HepG2 (cell line): ENCODE data around the gene MYL6B. TPM values are rescaled to one million over a fixed set of nuclear protein-coding genes. Genes with fewer than 3 reads are reported as not detected.

Source experiments
- FIP1L1 ChIP-seq: fragments of 200-400 bp; formaldehyde crosslinking; IDR thresholded peaks from 2 replicates; pipeline ENCODE4 v1.6.1; 2018; ENCODE audit warnings: low read depth, mild to moderate bottlenecking, low read length, moderate library complexity, borderline replicate concordance; ENCODE audit not compliant: insufficient read depth
- IKZF4 ChIP-seq: sonication (generic); formaldehyde crosslinking; IDR thresholded peaks from 2 replicates; pipeline ENCODE4 v1.5.1; 2020; ENCODE audit warnings: borderline replicate concordance, mild to moderate bottlenecking, low read depth, missing genetic modification reagents; ENCODE audit errors: not compliant biosample characterization
- IRX3 ChIP-seq: sonication (generic); formaldehyde crosslinking; IDR thresholded peaks from 2 replicates; pipeline ENCODE4 v1.8.1; 2023; ENCODE audit warnings: mild to moderate bottlenecking, low read depth, missing genetic modification reagents, borderline replicate concordance
- MYC ChIP-seq: sonication (generic); formaldehyde crosslinking; IDR thresholded peaks from 2 replicates; pipeline ENCODE4 v1.9.0; 2021; ENCODE audit warnings: missing genetic modification reagents, borderline replicate concordance
- MYNN ChIP-seq: sonication (generic); formaldehyde crosslinking; IDR thresholded peaks from 2 replicates; pipeline ENCODE4 v1.4.0; 2020; ENCODE audit warnings: mild to moderate bottlenecking, low read depth, missing genetic modification reagents
- REPIN1 ChIP-seq: sonication (generic); formaldehyde crosslinking; IDR thresholded peaks from 2 replicates; pipeline ENCODE4 v1.8.0; 2022; ENCODE audit warnings: missing genetic modification reagents, low read depth, mild to moderate bottlenecking, borderline replicate concordance
- SATB2 ChIP-seq: sonication (generic); formaldehyde crosslinking; IDR thresholded peaks from 2 replicates; pipeline ENCODE4 v1.5.0; 2020; ENCODE audit warnings: missing genetic modification reagents
- SOX13 ChIP-seq, 3 experiments: fragments of 450-650 bp in 1 of 3; sonication (generic) in 1 of 3; formaldehyde crosslinking in 1 of 3; IDR thresholded peaks in 2 of 3; conservative IDR thresholded peaks in 1 of 3; 2 replicates each; pipeline versions ENCODE4 v1.5.0 to v1.6.1; 2016 to 2020; ENCODE audit warnings: antibody characterized with exemption in 1 of 3, mild to moderate bottlenecking in 1 of 3, missing compliant biosample characterization in 1 of 3, missing genetic modification reagents in 1 of 3, moderate library complexity in 1 of 3
- ZNF124 ChIP-seq: sonication (generic); formaldehyde crosslinking; IDR thresholded peaks from 2 replicates; pipeline ENCODE4 v1.4.0; 2020; ENCODE audit warnings: missing genetic modification reagents
- ZNF629 ChIP-seq: sonication (generic); formaldehyde crosslinking; conservative IDR thresholded peaks from 2 replicates; pipeline ENCODE4 v1.5.0; 2020; ENCODE audit warnings: missing genetic modification reagents
- polyA plus RNA-seq, 8 experiments: library from polyadenylated mRNA; depleted of rRNA in 3 of 8; stranded (reverse) in 7 of 8; unstranded in 1 of 8; fragments of >200 nt; fragmentation: Illumina TruSeq in 4 of 8; extraction: Trizol in 4 of 8; gene quantifications; 2 replicates each; pipeline versions ENCODE4 v1.2.1 to v1.2.3, GENCODE V29; 2011 to 2016; ENCODE audit warnings: low read depth in 4 of 8, missing spikeins in 1 of 8, mixed read lengths in 1 of 8; ENCODE audit not compliant: insufficient read depth in 1 of 8
- total RNA-seq, 5 experiments: library from RNA; depleted of rRNA; stranded (reverse); fragments of >200 nt; fragmentation: Illumina TruSeq; extraction: Trizol; gene quantifications; 2 replicates each; pipeline ENCODE4 v1.2.3, GENCODE V29; 2016; ENCODE audit warnings: low read depth in 1 of 5
- TF ChIP-seq, protein P1 (sequence below): sonication (generic); formaldehyde crosslinking; conservative IDR thresholded peaks from 2 replicates; pipeline ENCODE4 v1.8.0; 2022; ENCODE audit warnings: mild to moderate bottlenecking, moderate library complexity, missing genetic modification reagents
- TF ChIP-seq, protein P2 (sequence below): IDR thresholded peaks from 2 replicates; pipeline ENCODE4 v1.6.1; 2018; ENCODE audit warnings: missing genetic modification reagents, mild to moderate bottlenecking, missing compliant biosample characterization
- TF ChIP-seq, protein P3 (sequence below): sonication (generic); formaldehyde crosslinking; IDR thresholded peaks from 2 replicates; pipeline ENCODE4 v1.4.0; 2020; ENCODE audit warnings: missing genetic modification reagents, low read depth, mild to moderate bottlenecking, borderline replicate concordance

The MYL6B gene
- total and polyA plus RNA-seq, 2 of the 13 experiments (the other 11 are each of a cell fraction or from before 2014, with no cell fraction given), result 75.7 to 88.7 TPM

DNA sequence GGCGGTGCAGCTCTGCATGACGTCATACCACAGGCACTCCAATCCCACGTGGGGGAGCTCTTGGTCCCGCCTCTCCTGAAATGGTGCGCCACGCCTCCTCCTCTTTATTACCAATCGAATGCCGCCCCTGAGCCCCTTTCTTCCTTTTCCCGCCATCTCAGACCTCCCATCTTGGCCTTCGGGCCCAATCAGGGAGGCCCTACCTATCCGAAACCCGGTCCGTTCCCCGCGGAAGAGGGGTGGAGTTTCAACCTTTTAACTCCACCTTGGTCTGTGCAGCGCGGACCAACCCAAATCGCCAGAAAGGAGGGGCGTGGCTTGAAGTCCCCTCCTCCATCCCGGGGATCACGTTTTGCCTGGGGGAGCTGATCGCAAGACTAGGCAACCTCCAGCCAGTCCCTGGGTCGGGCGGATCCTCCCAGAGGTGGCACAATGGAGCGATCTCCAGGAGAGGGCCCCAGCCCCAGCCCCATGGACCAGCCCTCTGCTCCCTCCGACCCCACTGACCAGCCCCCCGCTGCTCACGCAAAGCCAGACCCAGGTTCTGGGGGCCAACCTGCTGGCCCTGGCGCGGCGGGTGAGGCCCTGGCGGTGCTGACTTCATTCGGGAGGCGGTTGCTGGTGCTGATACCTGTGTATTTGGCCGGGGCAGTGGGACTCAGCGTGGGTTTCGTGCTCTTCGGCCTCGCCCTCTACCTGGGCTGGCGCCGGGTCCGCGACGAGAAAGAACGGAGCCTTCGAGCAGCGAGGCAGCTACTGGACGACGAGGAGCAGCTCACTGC lies 24.3 kb upstream of the MYL6B start, which contains the start of gene ESYT1 (continued):
- TF ChIP-seq, protein P1, sequence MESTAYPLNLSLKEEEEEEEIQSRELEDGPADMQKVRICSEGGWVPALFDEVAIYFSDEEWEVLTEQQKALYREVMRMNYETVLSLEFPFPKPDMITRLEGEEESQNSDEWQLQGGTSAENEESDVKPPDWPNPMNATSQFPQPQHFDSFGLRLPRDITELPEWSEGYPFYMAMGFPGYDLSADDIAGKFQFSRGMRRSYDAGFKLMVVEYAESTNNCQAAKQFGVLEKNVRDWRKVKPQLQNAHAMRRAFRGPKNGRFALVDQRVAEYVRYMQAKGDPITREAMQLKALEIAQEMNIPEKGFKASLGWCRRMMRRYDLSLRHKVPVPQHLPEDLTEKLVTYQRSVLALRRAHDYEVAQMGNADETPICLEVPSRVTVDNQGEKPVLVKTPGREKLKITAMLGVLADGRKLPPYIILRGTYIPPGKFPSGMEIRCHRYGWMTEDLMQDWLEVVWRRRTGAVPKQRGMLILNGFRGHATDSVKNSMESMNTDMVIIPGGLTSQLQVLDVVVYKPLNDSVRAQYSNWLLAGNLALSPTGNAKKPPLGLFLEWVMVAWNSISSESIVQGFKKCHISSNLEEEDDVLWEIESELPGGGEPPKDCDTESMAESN (CRISPR knock-in tag), result no peak
- TF ChIP-seq REPIN1 (CRISPR knock-in tag), result no peak
- 0 out of 2 replicates have a peak, but pooled peaks have one; percentile 47 for TF ChIP-seq MYNN
- TF ChIP-seq ZNF124 (CRISPR knock-in tag), result peak; percentile 25; the same call in 1 of the 2 replicates
- no peak for TF ChIP-seq IKZF4
- TF ChIP-seq MYC (CRISPR knock-in tag), result peak; percentile 68
- no peak; the same call in 1 of the 2 replicates for TF ChIP-seq IRX3 (CRISPR knock-in tag)
- no peak for TF ChIP-seq ZNF629 (CRISPR knock-in tag)
- TF ChIP-seq, protein P2, sequence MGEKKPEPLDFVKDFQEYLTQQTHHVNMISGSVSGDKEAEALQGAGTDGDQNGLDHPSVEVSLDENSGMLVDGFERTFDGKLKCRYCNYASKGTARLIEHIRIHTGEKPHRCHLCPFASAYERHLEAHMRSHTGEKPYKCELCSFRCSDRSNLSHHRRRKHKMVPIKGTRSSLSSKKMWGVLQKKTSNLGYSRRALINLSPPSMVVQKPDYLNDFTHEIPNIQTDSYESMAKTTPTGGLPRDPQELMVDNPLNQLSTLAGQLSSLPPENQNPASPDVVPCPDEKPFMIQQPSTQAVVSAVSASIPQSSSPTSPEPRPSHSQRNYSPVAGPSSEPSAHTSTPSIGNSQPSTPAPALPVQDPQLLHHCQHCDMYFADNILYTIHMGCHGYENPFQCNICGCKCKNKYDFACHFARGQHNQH (CRISPR knock-in tag), result peak; percentile 59; the same call in 1 of the 2 replicates
- no peak for TF ChIP-seq SATB2
- no peak for TF ChIP-seq FIP1L1
- no peak for TF ChIP-seq SOX13 (IDR thresholded peaks at IDR 0.05)
- TF ChIP-seq SOX13 (CRISPR knock-in tag; conservative IDR thresholded peaks at IDR 0.05 in 1 of 2, IDR thresholded peaks at IDR 0.05 in 1 of 2), result peak in 1 of 2 experiments; percentile 13; a peak in 1 of 4 replicates
- TF ChIP-seq, protein P3, sequence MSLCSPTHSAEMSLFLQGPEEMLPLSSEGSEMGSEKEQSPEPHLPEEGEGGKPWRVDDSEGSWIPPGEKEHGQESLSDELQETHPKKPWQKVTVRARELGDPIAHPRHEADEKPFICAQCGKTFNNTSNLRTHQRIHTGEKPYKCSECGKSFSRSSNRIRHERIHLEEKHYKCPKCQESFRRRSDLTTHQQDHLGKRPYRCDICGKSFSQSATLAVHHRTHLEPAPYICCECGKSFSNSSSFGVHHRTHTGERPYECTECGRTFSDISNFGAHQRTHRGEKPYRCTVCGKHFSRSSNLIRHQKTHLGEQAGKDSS (CRISPR knock-in tag), result 0 out of 2 replicates have a peak, but pooled peaks have one; percentile 25
